Activated naive CD4-positive, alpha-beta T cell treated with anti-CD3 and anti-CD28 coated beads, Interleukin-2, amount 50 U/mL, for 72 hours (primary cell): ENCODE results near the gene TRIO. TPM values are rescaled to one million over a fixed set of nuclear protein-coding genes. Genes with fewer than 3 reads are reported as not detected.

Source experiments
- ATAC-seq, 2 donors: fragments of 150-1000 bp; cut with Tn5 transposase; 2 replicates each; pipeline ENCODE4 v1.10.0; 2021; ENCODE audit warnings: mild to moderate bottlenecking in 2 of 2, moderate library complexity in 2 of 2
- DNase-seq, 2 donors: peaks; one replicate each; pipeline ENCODE4 v3.0.0; 2021 to 2022; ENCODE audit warnings: low spot score in 2 of 2
- H3K27ac Mint-ChIP-seq, 2 donors: one replicate each; pipeline ENCODE4 v1.8.0; 2022; ENCODE audit warnings: mild to moderate bottlenecking in 2 of 2, mixed read lengths in 2 of 2
- H3K36me3 Mint-ChIP-seq, 2 donors: one replicate each; pipeline ENCODE4 v1.8.0; 2022; ENCODE audit warnings: mixed read lengths in 2 of 2
- H3K9me3 Mint-ChIP-seq, 2 donors: one replicate each; pipeline ENCODE4 v1.8.0; 2022; ENCODE audit warnings: mixed read lengths in 2 of 2
- total RNA-seq, 2 donors: library from RNA; stranded (reverse); gene quantifications; one replicate each; pipeline ENCODE4 v1.2.3, GENCODE V29; 2022

Gene TRIO
- total RNA-seq, 2 donors from 2014 or later = 13.3 to 18.2 TPM

DNA sequence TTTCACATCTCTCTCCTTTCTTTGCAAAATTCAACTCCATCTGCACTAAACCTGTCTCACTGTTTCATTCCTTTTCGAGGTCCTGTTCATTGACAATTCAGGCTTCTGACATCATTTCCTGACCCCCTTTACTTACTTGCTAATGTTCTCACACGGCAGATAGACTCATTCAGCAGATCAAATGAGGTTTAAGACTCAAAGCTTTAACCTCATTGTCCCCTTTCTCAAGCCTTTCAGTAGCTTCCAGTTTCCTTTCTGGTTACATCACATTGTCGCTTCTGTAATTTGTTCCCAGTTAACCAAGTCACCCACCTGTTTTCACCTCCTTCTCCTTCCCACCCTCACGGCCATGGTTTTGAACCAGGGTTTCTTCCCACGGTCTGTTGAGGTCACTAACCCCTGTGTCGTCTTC lies 295.1 kb downstream of the TRIO start:
- peak overlapping the region in 1 of 2 donors; percentile 84 for H3K27ac Mint-ChIP-seq
- no peak for DNase-seq
- H3K9me3 Mint-ChIP-seq = peaks cover 0 to 10% of the 10 kb centered on the region in 2 donors
- H3K36me3 Mint-ChIP-seq = peaks cover 0 to 14% of the 10 kb centered on the region in 2 donors
- ATAC-seq = peak in 1 of 2 donors; percentile 66

DNA sequence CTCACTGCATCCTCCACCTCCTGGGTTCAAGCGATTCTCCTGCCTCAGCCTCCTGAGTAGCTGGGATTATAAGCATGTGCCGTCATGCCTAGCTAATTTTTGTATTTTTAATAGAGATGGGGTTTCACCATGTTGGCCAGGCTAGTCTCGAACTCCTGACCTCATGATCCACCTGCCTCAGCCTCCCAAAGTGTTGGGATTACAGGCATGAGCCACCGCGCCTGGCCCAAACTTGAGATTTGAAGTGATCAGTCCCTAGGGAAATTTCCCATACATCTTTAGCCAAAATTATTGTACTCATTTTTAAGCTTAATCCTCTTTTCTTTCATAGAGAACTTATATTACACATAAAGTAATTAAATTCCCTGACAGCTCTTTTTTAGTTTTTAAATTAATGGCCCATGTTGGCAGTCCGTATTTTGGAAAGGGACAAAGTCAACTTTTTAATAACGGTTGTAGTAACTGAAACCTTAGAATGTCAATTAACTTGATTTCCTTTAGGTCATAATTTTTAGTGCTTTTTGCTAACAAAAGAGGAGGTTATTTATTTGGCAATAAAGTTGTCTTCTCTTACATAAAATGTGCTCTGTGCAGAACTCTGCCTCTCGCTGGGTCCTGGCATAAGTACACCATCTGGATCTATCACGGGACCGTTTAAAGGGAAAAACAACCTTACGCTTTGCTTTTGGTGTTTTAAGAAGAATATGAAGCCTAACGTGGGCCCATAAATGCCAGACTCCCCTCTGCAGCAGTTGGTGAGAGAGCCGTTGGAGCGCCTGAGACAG lies 296.1 kb downstream of the TRIO start:
- DNase-seq (no peak), ATAC-seq (no peak)
- peaks cover 0 to 14% of the 10 kb centered on the region in 2 donors for H3K36me3 Mint-ChIP-seq
- H3K9me3 Mint-ChIP-seq = peaks cover 0 to 10% of the 10 kb centered on the region in 2 donors
- H3K27ac Mint-ChIP-seq = no peak overlapping the region

DNA sequence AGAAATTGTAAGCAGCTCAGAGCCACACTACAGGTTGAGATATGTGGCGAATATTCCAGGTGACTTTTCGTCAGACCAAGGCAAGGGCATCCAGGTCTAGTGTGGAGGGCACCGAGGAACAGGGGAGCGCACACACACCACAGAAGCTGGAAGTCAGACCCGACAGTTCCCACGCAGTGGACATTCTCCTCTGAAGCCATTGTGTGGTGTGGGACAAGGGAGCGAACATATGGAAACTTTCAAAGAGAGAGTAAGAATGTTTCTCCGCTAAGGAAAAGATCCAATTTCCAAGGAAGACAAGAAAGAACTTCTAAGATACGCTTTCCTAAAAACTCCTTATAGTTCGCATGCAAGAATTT lies 297.1 kb downstream of the TRIO start:
- Mint-ChIP-seq H3K27ac (no peak overlapping the region), H3K36me3 (peaks cover 0 to 14% of the 10 kb centered on the region in 2 donors), H3K9me3 (peaks cover 0 to 10% of the 10 kb centered on the region in 2 donors)
- ATAC-seq = no peak
- DNase-seq = no peak

DNA sequence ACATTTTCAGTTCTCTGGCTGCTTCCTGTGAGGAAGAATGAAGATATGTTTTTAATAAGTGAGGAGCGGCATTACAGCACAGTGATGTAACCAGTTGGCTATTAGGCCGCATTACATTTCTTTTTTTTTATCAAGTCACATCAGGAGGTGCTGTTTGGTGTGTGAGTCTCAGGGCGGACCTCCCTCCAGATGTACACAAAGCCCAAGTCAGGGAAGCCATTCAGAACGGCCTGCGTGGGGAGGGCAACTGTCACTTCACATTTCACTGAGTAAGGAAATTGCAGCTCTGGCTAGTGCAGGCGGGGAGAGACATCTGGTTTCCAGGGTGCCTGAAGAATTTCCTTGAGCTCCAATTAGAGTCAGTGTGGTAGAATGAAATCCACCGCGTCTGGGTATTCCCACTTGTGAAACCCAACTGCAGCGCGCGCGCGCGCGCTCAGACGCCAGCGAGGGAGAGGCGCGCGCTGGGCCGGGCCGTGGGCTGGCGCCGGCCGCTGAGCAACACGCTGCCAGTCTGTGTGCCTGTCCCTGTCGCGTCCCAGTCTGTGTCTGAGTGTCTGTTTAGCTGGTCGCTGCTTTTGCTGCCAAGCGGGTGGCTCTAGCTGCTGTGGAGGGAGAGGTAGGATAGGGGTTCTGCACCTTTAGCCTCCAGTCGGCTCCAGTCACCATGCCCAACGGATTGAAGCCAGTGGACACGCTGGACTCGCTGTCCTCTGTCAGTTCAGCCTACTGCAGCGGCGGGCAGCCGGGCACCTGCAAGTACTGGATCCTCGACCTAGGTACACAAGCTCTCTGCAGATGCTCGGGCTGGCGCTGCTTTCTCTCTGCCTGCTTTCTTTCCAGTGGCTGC lies 297.7 kb downstream of the TRIO start:
- peaks cover 0 to 5% of the 10 kb centered on the region in 2 donors for H3K9me3 Mint-ChIP-seq
- H3K27ac Mint-ChIP-seq = no peak overlapping the region
- peaks cover 0 to 13% of the 10 kb centered on the region in 2 donors for H3K36me3 Mint-ChIP-seq
- DNase-seq = no peak
- ATAC-seq = no peak

DNA sequence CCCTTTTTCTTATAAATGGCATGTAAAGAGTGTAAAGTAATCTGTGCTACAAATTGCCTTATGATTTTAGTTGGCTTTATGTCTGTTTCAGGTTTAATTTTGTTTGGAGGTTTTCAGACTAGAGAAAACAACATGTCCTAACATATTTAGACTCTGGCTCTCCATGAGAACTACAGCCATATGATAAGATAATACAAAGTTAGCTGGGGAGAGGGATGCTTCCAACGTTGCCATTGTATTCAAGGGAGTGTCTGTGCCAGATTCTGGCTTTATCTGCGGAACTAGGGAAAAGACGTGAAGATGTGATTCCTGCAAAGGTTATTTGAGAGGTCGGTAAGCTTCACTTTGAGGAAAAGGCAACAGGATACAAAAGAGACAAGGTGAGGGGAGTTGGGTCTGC lies 298.5 kb downstream of the TRIO start:
- ATAC-seq (no peak), DNase-seq (no peak)
- Mint-ChIP-seq H3K36me3 (peaks cover 0 to 6% of the 10 kb centered on the region in 2 donors), H3K9me3 (no peaks in the 10 kb centered on the region), H3K27ac (no peak overlapping the region)

DNA sequence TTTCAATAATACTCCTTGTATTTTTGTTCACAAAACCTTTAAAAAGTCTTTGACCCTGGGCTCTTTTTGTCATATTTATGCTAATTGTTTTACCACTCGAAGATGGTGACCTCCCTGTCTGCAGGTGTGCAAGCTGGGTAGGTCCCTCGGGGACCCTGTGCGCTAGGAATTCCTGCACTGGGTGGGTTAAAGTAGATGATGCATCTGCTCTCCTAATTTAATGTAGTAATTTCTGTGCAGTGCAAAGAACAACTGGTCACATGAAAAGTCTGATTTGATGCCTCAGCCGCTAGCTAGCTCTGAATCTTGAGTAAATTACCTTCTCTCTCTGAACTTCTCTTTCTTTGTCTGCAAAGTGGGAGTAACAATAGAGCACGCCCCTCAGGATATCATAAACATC lies 299.4 kb downstream of the TRIO start:
- H3K27ac Mint-ChIP-seq = no peak overlapping the region
- H3K36me3 Mint-ChIP-seq = peaks cover 0 to 6% of the 10 kb centered on the region in 2 donors
- DNase-seq (no peak), ATAC-seq (no peak)
- H3K9me3 Mint-ChIP-seq = no peaks in the 10 kb centered on the region

DNA sequence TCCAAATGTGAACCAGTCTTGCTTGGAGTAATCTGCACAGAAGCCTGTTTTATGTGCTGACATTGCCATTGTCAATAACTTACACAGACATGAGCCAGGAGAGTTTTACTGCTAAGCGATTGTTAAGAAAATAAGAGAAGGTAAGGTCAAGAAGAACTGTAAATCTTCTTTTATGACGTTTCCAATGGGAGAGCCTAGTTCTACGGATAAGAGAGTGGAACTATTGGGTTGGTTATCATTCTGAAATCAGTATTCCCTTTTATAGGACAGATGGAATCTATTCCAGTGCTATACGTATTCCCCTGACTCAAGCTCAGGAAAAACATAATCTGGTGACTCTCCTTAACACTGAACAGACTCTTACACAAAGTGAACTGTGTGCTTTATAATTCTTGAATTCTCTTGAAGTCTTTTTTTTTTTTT lies 300.5 kb downstream of the TRIO start:
- no peak for ATAC-seq
- Mint-ChIP-seq H3K36me3 (no peaks in the 10 kb centered on the region), H3K9me3 (no peaks in the 10 kb centered on the region), H3K27ac (no peak overlapping the region)
- DNase-seq = no peak

DNA sequence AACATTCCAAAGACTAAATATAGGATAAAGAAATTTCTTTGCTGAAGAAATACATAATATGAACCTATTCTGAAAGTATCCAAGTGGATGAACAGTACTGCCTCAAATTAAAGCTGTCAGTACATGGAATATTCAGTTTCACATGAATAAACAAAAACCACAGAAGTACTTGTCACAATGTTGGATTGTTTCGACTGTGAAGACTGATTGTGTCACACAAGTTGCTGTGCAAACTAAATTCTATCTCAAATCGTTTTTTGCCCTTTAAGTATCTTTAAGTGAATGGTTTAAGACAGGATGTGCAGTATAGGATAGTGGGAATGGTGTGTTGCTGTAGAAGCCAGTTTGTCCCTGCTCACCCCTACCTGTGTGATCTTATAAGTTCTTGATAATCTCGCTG lies 301.0 kb downstream of the TRIO start:
- Mint-ChIP-seq H3K36me3 (no peaks in the 10 kb centered on the region), H3K27ac (no peak overlapping the region), H3K9me3 (no peaks in the 10 kb centered on the region)
- no peak for DNase-seq
- ATAC-seq = no peak

DNA sequence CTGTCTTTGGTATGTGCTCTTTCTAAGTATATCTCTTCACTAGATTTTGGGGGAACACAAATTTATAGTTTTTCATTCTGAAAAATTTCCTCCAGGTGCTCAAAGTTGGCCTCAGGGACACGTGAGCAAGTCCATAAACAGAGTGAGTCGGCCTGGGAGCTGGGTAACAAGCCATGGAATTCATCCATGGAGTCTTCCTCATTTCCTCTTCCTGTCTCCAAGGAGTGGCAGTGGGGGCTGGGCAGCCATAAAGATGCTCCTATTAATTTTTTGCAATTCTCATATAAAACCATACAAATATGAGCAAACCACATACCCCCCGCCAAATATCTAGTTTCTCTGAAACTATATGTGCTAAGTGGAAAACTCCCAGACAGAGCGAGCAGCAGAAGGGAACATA lies 301.9 kb downstream of the TRIO start:
- ATAC-seq = no peak
- DNase-seq = no peak
- no peak overlapping the region for H3K27ac Mint-ChIP-seq
- no peaks in the 10 kb centered on the region for H3K9me3 Mint-ChIP-seq
- H3K36me3 Mint-ChIP-seq = no peaks in the 10 kb centered on the region

DNA sequence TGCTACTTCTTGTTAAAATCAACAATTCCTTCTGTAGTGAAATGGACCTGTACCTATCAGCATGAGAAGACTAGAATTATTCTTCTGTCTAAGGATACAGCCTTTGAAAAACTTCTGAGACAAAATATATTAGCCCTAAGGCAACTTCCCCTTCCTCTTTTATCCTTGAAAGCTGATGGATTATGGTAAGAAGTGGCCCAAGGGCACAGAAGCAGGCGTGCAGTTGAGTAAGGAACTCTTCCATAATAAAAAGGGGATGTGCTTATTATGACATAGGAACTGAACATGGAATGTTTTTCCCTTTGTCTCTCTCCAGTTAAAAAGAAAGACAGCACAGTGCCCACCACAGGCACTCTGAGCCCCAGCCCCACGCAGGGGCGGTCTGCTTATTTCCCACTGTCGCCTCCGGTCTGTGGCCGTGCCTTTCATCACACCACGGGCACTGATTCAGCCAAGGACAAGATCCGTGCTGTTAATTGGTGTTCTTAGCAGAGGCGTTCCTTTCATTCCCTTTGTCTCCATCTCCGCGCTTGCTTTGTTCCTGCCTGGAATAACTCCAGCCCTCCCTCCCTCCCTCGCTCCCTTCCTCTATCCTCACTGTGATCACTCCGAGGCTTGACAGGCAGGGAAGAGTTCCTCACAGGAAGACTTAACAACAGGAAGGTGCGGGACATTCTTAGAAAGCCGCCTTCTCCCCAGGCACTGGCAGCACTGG lies 302.6 kb downstream of the TRIO start:
- DNase-seq (no peak), ATAC-seq (no peak)
- Mint-ChIP-seq H3K36me3 (no peaks in the 10 kb centered on the region), H3K9me3 (no peaks in the 10 kb centered on the region), H3K27ac (no peak overlapping the region)

DNA sequence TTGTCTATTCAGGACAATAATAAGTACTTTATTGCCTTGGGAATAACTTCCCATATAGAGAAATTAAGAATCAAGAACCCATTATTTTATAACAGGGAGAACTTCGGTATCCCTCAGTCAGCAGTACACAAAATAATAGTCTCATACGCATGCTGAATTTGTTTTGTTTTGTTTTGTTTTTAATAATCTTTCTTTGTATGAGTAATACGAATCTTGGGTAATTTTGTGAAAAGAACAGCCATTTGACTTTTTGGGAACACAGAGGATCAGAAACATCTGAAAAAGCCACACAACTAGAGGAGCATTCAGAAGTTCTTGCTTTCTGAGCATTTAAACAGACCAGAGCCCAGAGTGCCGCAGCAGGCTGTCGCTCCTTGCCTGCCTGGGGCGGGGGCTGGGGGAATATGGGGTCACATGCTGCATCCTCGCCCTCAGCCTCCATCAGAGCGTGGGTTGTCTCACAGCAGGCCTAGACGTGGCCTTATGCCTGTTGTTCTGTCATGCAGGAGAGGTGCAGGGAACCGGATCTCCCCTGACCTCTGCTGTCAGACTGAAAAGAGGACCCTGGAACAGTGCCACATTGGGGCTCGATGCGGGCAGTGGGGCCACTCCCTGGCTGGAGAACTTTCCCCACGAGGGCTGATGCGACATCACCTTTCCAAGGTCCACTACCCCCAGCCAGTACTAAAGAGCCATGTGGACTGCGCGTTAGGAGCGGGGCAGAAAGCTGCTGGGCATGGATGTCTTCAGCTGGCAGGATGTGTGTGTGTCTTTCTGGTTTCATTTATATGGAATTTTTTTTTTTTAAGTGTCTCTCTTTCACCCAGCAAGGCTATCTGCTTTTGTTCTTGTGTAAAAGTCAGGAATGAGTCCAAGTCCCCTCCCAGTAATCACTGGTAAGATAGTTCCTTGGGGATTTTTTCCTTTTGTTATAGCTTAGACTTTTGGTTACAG lies 305.1 kb downstream of the TRIO start:
- Mint-ChIP-seq H3K36me3 (no peaks in the 10 kb centered on the region), H3K9me3 (no peaks in the 10 kb centered on the region), H3K27ac (no peak overlapping the region)
- ATAC-seq = no peak
- DNase-seq = no peak

DNA sequence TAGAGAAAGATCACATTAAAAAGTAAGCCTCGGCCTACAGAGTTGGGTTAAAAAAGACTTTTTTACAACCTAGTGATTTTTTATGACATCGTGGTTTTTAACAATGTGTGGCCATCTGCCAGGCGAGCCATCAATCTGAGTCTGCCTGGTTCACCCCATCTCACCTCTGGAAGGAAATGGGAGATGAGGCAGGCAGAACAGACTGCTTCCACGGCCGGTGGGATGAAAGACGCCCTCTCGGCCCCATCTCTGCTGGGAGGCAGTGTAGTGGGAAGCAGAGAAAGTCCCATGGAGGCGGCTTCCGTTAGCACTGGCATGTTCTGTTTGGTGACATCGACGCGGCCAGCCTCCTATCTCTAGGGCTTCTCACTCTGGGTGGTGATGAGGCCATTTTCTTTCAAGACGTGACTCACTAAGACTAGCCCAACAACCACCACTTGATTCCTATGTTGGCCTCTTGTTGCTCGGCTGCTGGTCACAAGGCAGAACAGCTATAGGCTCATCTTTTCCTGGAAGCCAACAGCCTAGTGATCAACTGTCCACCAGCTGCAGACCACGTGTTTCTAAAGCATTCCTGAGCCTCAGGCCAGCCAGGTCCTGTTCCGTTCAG lies 306.0 kb downstream of the TRIO start:
- Mint-ChIP-seq H3K36me3 (no peaks in the 10 kb centered on the region), H3K27ac (no peak overlapping the region), H3K9me3 (no peaks in the 10 kb centered on the region)
- DNase-seq (no peak), ATAC-seq (no peak)

DNA sequence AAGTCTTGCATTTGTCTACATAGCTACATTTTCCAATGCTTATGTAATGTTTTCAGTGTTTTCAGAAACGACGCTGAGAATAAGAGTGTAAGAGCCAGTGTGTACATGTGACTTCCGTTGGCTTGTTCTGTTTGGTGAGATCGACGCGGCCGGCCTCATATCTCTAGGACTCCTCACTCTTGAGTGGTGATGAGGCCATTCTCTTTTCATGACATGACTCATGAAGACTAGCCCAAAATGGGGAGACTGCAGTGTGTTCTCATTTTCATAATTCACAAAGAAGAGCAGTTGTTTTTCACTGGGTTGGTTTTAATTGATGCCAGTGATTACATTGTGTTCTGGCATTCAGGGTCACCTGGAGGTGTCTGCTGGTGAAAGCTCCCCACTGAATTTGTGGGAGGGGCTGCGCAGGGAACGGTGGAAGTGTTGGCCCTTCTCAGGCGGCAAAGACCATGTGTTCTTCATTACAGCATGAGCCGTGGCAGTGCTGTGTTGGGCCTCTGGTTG lies 306.9 kb downstream of the TRIO start:
- H3K36me3 Mint-ChIP-seq = peaks cover 0 to 6% of the 10 kb centered on the region in 2 donors
- DNase-seq = no peak
- H3K9me3 Mint-ChIP-seq = peaks cover 0 to 5% of the 10 kb centered on the region in 2 donors
- H3K27ac Mint-ChIP-seq = peak overlapping the region in 1 of 2 donors; percentile 47
- ATAC-seq = peak in 1 of 2 donors; percentile 81

DNA sequence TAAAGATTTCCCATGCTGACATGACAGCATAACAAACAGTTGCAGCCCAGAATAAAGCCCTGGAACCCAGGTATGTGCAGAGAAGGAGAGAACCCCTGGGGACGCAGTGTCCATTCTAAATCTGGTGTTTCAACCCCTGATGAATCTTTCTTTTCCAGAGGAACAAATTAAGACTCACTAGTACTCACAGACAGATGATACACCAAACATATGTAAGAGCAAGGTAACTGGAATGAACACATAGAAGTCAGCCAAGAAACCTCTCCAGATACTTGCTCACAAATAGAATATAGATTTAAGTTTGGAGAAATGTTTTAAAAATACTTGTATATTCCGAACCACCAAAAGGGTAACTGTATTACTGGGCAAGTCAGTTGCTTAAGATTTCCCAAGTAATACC lies 307.6 kb downstream of the TRIO start:
- Mint-ChIP-seq H3K9me3 (peaks cover 0 to 6% of the 10 kb centered on the region in 2 donors), H3K36me3 (peaks cover 0 to 6% of the 10 kb centered on the region in 2 donors), H3K27ac (no peak overlapping the region)
- no peak for ATAC-seq
- DNase-seq = no peak

DNA sequence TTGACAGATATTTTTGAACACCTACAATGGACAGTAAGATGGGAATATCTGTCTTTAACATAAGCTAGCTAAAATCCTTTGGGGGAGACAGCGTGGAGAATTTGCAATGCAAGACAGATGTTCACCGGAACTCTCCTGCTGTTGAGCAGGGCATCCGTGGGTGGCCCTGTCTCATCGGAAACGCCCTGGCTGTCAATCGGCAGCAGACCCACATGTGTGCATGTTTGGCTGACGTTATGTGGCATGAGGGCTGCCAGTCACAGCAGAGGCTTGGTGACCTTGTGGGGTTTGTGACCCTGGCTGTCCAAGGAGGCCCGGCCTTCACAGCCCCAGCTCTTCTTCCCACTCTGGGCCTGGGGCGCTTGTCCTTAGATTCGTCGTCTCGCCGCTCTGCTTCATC lies 308.7 kb downstream of the TRIO start:
- Mint-ChIP-seq H3K9me3 (peaks cover 0 to 6% of the 10 kb centered on the region in 2 donors), H3K27ac (no peak overlapping the region), H3K36me3 (peaks cover 0 to 6% of the 10 kb centered on the region in 2 donors)
- DNase-seq (no peak), ATAC-seq (no peak)
